HepG2 (cell line): Measurements from ENCODE around the gene MLXIPL. TPM values are rescaled to one million over a fixed set of nuclear protein-coding genes. Genes with fewer than 3 reads are reported as not detected.

Source experiments
- ADNP ChIP-seq: sonication (generic); formaldehyde crosslinking; IDR thresholded peaks from 2 replicates; pipeline ENCODE4 v1.4.0; 2020; ENCODE audit warnings: missing genetic modification reagents
- CBX2 ChIP-seq, 2 experiments: fragments of 200-600 bp in 1 of 2; sonication (generic); formaldehyde crosslinking in 1 of 2; IDR thresholded peaks; 2 replicates each; pipeline versions ENCODE4 v1.7.0 to v1.8.1; 2018 to 2022; ENCODE audit warnings: low read depth in 2 of 2, low read length in 1 of 2, mild to moderate bottlenecking in 1 of 2, missing genetic modification reagents in 1 of 2
- CHD2 ChIP-seq: IDR thresholded peaks from 2 replicates; pipeline ENCODE4 v1.6.1; 2011; ENCODE audit warnings: low read depth, low read length, improper control_type of control experiment
- DNMT3B ChIP-seq: conservative IDR thresholded peaks from 2 replicates; pipeline ENCODE4 v1.6.1; 2016; ENCODE audit warnings: missing biosample characterization, control low read depth
- EEA1 ChIP-seq: sonication (generic); formaldehyde crosslinking; IDR thresholded peaks from 2 replicates; pipeline ENCODE4 v1.5.1; 2020; ENCODE audit warnings: mild to moderate bottlenecking, missing genetic modification reagents, borderline replicate concordance
- KDM5B ChIP-seq: sonication (generic); formaldehyde crosslinking; IDR thresholded peaks from 2 replicates; pipeline ENCODE4 v1.4.0; 2020; ENCODE audit warnings: missing genetic modification reagents, mild to moderate bottlenecking, borderline replicate concordance
- MIER3 ChIP-seq: IDR thresholded peaks from 2 replicates; pipeline ENCODE4 v1.6.1; 2016; ENCODE audit warnings: missing compliant biosample characterization, borderline replicate concordance
- MLLT10 ChIP-seq: sonication (generic); formaldehyde crosslinking; IDR thresholded peaks from 2 replicates; pipeline ENCODE4 v1.4.0; 2020; ENCODE audit warnings: missing genetic modification reagents
- MXD4 ChIP-seq: IDR thresholded peaks from 2 replicates; pipeline ENCODE4 v1.6.1; 2016; ENCODE audit warnings: mild to moderate bottlenecking, missing biosample characterization, missing genetic modification reagents
- NFKBIZ ChIP-seq: IDR thresholded peaks from 2 replicates; pipeline ENCODE4 v1.6.1; 2018; ENCODE audit warnings: missing genetic modification reagents, missing compliant biosample characterization
- POLR2A ChIP-seq, 2 experiments: IDR thresholded peaks; 2 replicates each; pipeline ENCODE4 v1.6.1; 2011; ENCODE audit warnings: low read depth in 2 of 2, low read length in 2 of 2, mild to moderate bottlenecking in 1 of 2, moderate library complexity in 1 of 2; ENCODE audit not compliant: insufficient read depth in 1 of 2
- RARA ChIP-seq: IDR thresholded peaks from 2 replicates; pipeline ENCODE4 v1.6.1; 2016; ENCODE audit warnings: missing genetic modification reagents, missing compliant biosample characterization
- RXRA ChIP-seq: sonication (generic); formaldehyde crosslinking; IDR thresholded peaks from 2 replicates; pipeline ENCODE4 v1.5.1; 2020; ENCODE audit warnings: missing genetic modification reagents
- SOX5 ChIP-seq: IDR thresholded peaks from 2 replicates; pipeline ENCODE4 v1.6.1; 2016; ENCODE audit warnings: borderline replicate concordance
- SPEN ChIP-seq: sonication (generic); formaldehyde crosslinking; IDR thresholded peaks from 2 replicates; pipeline ENCODE4 v1.5.1; 2020; ENCODE audit warnings: low read depth, mild to moderate bottlenecking, missing genetic modification reagents
- ZNF101 ChIP-seq: sonication (generic); formaldehyde crosslinking; IDR thresholded peaks from 2 replicates; pipeline ENCODE4 v1.4.0; 2020; ENCODE audit warnings: mild to moderate bottlenecking, low read depth, missing genetic modification reagents, borderline replicate concordance
- ZNF20 ChIP-seq: sonication (generic); formaldehyde crosslinking; IDR thresholded peaks from 2 replicates; pipeline ENCODE4 v1.4.0; 2020; ENCODE audit warnings: mild to moderate bottlenecking, moderate library complexity, missing genetic modification reagents
- ZNF335 ChIP-seq: sonication (generic); formaldehyde crosslinking; IDR thresholded peaks from 2 replicates; pipeline ENCODE4 v1.4.0; 2020; ENCODE audit warnings: missing genetic modification reagents
- polyA plus RNA-seq, 8 experiments: library from polyadenylated mRNA; depleted of rRNA in 3 of 8; stranded (reverse) in 7 of 8; unstranded in 1 of 8; fragments of >200 nt; fragmentation: Illumina TruSeq in 4 of 8; extraction: Trizol in 4 of 8; gene quantifications; 2 replicates each; pipeline versions ENCODE4 v1.2.1 to v1.2.3, GENCODE V29; 2011 to 2016; ENCODE audit warnings: low read depth in 4 of 8, missing spikeins in 1 of 8, mixed read lengths in 1 of 8; ENCODE audit not compliant: insufficient read depth in 1 of 8
- total RNA-seq, 5 experiments: library from RNA; depleted of rRNA; stranded (reverse); fragments of >200 nt; fragmentation: Illumina TruSeq; extraction: Trizol; gene quantifications; 2 replicates each; pipeline ENCODE4 v1.2.3, GENCODE V29; 2016; ENCODE audit warnings: low read depth in 1 of 5
- TF ChIP-seq, protein P1 (sequence below): sonication (generic); formaldehyde crosslinking; IDR thresholded peaks from 2 replicates; pipeline ENCODE4 v1.5.0; 2020; ENCODE audit warnings: mild to moderate bottlenecking, missing genetic modification reagents
- TF ChIP-seq, protein P2 (sequence below): sonication (generic); formaldehyde crosslinking; IDR thresholded peaks from 2 replicates; pipeline ENCODE4 v1.5.1; 2020; ENCODE audit warnings: missing genetic modification reagents, mild to moderate bottlenecking, borderline replicate concordance
- TF ChIP-seq, protein P3 (sequence below): sonication (generic); formaldehyde crosslinking; IDR thresholded peaks from 2 replicates; pipeline ENCODE4 v1.4.0; 2020; ENCODE audit warnings: missing genetic modification reagents, mild to moderate bottlenecking, borderline replicate concordance
- TF ChIP-seq, protein P4 (sequence below): sonication (generic); formaldehyde crosslinking; IDR thresholded peaks from 2 replicates; pipeline ENCODE4 v1.8.1; 2023; ENCODE audit warnings: mild to moderate bottlenecking, missing genetic modification reagents
- TF ChIP-seq, protein P5 (sequence below): sonication (generic); formaldehyde crosslinking; IDR thresholded peaks from 2 replicates; pipeline ENCODE4 v1.4.0; 2020; ENCODE audit warnings: missing genetic modification reagents, borderline replicate concordance

MLXIPL gene
- total and polyA plus RNA-seq, 2 of the 13 experiments (the other 11 are each of a cell fraction or from before 2014, with no cell fraction given), result 51.6 to 60.1 TPM

DNA sequence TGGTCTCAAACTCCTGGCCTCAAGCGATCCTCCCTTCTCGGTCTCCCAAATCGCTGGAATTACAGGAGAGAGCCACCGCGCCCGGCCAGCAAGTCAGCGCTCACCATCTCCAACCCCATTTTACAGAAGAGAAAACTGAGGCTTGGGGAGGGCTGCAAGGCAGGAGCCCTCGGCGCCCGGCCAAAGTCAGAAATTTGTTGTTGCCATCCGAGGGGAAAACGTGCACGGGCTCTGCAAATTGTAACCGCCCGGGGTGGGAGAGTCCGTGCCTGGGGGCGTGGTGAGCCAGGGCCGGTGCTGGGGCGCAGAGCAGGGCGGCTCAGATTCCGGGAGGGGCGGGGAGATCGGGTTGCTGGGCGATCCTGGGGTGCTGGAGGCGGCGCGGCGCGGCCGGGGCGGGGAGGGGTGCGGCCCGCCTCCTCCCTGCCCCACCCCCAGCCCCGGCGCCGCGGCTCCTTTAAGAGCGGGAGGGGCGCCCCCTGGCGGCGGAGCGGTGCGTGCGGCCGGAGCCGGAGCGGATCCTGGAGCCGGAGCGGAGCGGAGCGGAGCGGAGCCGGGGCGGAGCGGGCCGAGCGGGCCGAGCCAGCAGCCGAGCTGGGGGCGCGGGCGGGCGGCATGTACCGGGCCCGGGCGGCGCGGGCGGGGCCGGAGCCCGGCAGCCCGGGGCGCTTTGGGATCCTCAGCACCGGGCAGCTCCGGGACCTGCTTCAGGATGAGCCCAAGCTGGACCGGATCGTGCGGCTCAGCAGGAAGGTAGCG lies 43.2 kb upstream of the MLXIPL start, which contains the start of gene VPS37D (continued):
- TF ChIP-seq MLLT10, result no peak
- 0 out of 2 replicates have a peak, but pooled peaks have one; percentile 34 for TF ChIP-seq SOX5 (CRISPR knock-in tag)
- TF ChIP-seq MIER3 (CRISPR knock-in tag), result peak; percentile 30; the same call in 1 of the 2 replicates
- TF ChIP-seq, protein P1, sequence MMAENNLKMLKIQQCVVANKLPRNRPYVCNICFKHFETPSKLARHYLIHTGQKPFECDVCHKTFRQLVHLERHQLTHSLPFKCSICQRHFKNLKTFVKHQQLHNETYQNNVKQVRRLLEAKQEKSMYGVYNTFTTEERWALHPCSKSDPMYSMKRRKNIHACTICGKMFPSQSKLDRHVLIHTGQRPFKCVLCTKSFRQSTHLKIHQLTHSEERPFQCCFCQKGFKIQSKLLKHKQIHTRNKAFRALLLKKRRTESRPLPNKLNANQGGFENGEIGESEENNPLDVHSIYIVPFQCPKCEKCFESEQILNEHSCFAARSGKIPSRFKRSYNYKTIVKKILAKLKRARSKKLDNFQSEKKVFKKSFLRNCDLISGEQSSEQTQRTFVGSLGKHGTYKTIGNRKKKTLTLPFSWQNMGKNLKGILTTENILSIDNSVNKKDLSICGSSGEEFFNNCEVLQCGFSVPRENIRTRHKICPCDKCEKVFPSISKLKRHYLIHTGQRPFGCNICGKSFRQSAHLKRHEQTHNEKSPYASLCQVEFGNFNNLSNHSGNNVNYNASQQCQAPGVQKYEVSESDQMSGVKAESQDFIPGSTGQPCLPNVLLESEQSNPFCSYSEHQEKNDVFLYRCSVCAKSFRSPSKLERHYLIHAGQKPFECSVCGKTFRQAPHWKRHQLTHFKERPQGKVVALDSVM (CRISPR knock-in tag), result peak; percentile 81
- TF ChIP-seq DNMT3B (CRISPR knock-in tag), result no peak
- TF ChIP-seq RARA (CRISPR knock-in tag), result peak; percentile 20; the same call in 1 of the 2 replicates
- TF ChIP-seq, protein P2, sequence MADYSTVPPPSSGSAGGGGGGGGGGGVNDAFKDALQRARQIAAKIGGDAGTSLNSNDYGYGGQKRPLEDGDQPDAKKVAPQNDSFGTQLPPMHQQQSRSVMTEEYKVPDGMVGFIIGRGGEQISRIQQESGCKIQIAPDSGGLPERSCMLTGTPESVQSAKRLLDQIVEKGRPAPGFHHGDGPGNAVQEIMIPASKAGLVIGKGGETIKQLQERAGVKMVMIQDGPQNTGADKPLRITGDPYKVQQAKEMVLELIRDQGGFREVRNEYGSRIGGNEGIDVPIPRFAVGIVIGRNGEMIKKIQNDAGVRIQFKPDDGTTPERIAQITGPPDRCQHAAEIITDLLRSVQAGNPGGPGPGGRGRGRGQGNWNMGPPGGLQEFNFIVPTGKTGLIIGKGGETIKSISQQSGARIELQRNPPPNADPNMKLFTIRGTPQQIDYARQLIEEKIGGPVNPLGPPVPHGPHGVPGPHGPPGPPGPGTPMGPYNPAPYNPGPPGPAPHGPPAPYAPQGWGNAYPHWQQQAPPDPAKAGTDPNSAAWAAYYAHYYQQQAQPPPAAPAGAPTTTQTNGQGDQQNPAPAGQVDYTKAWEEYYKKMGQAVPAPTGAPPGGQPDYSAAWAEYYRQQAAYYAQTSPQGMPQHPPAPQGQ (CRISPR knock-in tag), result no peak
- TF ChIP-seq ADNP (CRISPR knock-in tag), result peak; percentile 98
- no peak for TF ChIP-seq NFKBIZ
- TF ChIP-seq EEA1 (CRISPR knock-in tag), result no peak
- no peak for TF ChIP-seq CBX2 (IDR thresholded peaks at IDR 0.05; ENCODE audit: low read depth, low read length)
- no peak for TF ChIP-seq CBX2 (CRISPR knock-in tag; IDR thresholded peaks at IDR 0.05; ENCODE audit: low read depth)
- TF ChIP-seq, protein P3, sequence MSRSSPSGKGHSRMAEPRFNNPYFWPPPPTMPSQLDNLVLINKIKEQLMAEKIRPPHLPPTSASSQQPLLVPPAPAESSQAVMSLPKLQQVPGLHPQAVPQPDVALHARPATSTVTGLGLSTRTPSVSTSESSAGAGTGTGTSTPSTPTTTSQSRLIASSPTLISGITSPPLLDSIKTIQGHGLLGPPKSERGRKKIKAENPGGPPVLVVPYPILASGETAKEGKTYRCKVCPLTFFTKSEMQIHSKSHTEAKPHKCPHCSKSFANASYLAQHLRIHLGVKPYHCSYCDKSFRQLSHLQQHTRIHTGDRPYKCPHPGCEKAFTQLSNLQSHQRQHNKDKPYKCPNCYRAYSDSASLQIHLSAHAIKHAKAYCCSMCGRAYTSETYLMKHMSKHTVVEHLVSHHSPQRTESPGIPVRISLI (CRISPR knock-in tag), result peak; percentile 41; the same call in 1 of the 2 replicates
- TF ChIP-seq KDM5B (CRISPR knock-in tag), result 0 out of 2 replicates have a peak, but pooled peaks have one; percentile 18
- peak; percentile 55; the same call in 1 of the 2 replicates for TF ChIP-seq SPEN
- TF ChIP-seq ZNF101 (CRISPR knock-in tag), result no peak
- peak; percentile 23; the same call in 1 of the 2 replicates for TF ChIP-seq RXRA (CRISPR knock-in tag)
- no peak for TF ChIP-seq ZNF20 (CRISPR knock-in tag)
- TF ChIP-seq, protein P4, sequence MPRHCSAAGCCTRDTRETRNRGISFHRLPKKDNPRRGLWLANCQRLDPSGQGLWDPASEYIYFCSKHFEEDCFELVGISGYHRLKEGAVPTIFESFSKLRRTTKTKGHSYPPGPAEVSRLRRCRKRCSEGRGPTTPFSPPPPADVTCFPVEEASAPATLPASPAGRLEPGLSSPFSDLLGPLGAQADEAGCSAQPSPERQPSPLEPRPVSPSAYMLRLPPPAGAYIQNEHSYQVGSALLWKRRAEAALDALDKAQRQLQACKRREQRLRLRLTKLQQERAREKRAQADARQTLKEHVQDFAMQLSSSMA, result no peak
- no peak for TF ChIP-seq POLR2A (IDR thresholded peaks at IDR 0.05; ENCODE audit: insufficient read depth in 1 of 2, low read depth in 2 of 2, low read length in 2 of 2)
- 0 out of 2 replicates have a peak, but pooled peaks have one; percentile 13 for TF ChIP-seq CHD2
- no peak; the same call in 1 of the 2 replicates for TF ChIP-seq MXD4
- TF ChIP-seq ZNF335 (CRISPR knock-in tag), result no peak
- TF ChIP-seq, protein P5, sequence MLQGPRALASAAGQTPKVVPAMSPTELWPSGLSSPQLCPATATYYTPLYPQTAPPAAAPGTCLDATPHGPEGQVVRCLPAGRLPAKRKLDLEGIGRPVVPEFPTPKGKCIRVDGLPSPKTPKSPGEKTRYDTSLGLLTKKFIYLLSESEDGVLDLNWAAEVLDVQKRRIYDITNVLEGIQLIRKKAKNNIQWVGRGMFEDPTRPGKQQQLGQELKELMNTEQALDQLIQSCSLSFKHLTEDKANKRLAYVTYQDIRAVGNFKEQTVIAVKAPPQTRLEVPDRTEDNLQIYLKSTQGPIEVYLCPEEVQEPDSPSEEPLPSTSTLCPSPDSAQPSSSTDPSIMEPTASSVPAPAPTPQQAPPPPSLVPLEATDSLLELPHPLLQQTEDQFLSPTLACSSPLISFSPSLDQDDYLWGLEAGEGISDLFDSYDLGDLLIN (CRISPR knock-in tag), result no peak
